ENCODE data around the gene ATAD5. TPM values are rescaled to one million over a fixed set of nuclear protein-coding genes. Genes with fewer than 3 reads are reported as not detected.
"Not testable (repeated sequence)": the region's sequence is repeated elsewhere in the genome, so short reads cannot be mapped to it uniquely, and the experiment has no call there.

ATAD5 gene
- total RNA-seq, 4 donors from 2014 or later: 2.5 to 6.7 (median 3.3) TPM

GRCh38 chr17:30905742-30906100 is 74.0 kb downstream of the ATAD5 start:
- Histone ChIP-seq H3K36me3 (peaks cover 0 to 36% (median 0%) of the 10 kb centered on the region in 3 donors), H3K27me3 (no peaks in the 10 kb centered on the region), H3K4me1 (peaks cover 15 to 28% (median 17%) of the 10 kb centered on the region in 3 donors), H3K9me3 (no peaks in the 10 kb centered on the region), H3K27ac (peak overlapping the region; percentile 90 to 92 (median 91)), H3K4me3 (peak overlapping the region; percentile 59 to 83 (median 77))
- DNase-seq: no peak
- WGBS, 2 donors: 1% methylated on average over 7 to 11 of the region's 11 CpGs
- TF ChIP-seq CTCF (IDR thresholded peaks at IDR 0.05) (no peak), POLR2A (IDR thresholded peaks at IDR 0.05) (no peak)
- intact Hi-C loops (cut with DNase I): no loop called here

- peak in 1 of 6 experiments; percentile 10 for TF ChIP-seq CTCF (IDR thresholded peaks at IDR 0.05)
- TF ChIP-seq POLR2A (IDR thresholded peaks at IDR 0.05): peak in 3 of 4 donors; percentile 30 to 58 (median 39)
- WGBS, 2 donors: 0 to 1% methylated on average over 11 to 27 of the region's 47 CpGs
- peak within 1 kb of the TSS; percentile 59 to 83 (median 77) for H3K4me3 ChIP-seq
- H3K27me3 ChIP-seq: no peaks in the 10 kb centered on the region
- peak within 1 kb of the TSS; percentile 90 to 92 (median 91) for H3K27ac ChIP-seq
- H3K4me1 ChIP-seq: peaks cover 15 to 28% (median 17%) of the 10 kb centered on the region in 3 donors
- DNase-seq: peak; percentile 45
- H3K9me3 ChIP-seq: no peaks in the 10 kb centered on the region
- peaks cover 0 to 30% (median 0%) of the 10 kb centered on the region in 3 donors for H3K36me3 ChIP-seq
- intact Hi-C loops (cut with DNase I): no loop called here
Observed at GRCh38 chr17:30906101-30906911, 74.5 kb downstream of the ATAD5 start, which contains the start of gene TEFM. TEFM (minus strand) TSS chr17:30906238; CDS start chr17:30906198, 40 bp downstream.

GRCh38 chr17:30908717-30909420 is 77.1 kb downstream of the ATAD5 start:
- TF ChIP-seq CTCF (IDR thresholded peaks at IDR 0.05): no peak
- DNase-seq: no peak
- Histone ChIP-seq H3K4me3 (no peak overlapping the region), H3K4me1 (peaks cover 15 to 28% (median 17%) of the 10 kb centered on the region in 3 donors), H3K9me3 (no peaks in the 10 kb centered on the region), H3K36me3 (peaks cover 0 to 5% (median 0%) of the 10 kb centered on the region in 3 donors), H3K27me3 (no peaks in the 10 kb centered on the region), H3K27ac (no peak overlapping the region)
- intact Hi-C loops (cut with DNase I): no loop called here
- 74 to 85% methylated on average over 3 of the region's 3 CpGs for WGBS, 2 donors

- H3K9me3 ChIP-seq; H3K36me3 ChIP-seq; H3K27me3 ChIP-seq; H3K4me3 ChIP-seq; intact Hi-C loops (cut with DNase I); H3K27ac ChIP-seq; DNase-seq: not testable (repeated sequence)
- 92 to 96% methylated on average over 6 to 7 of the region's 7 CpGs for WGBS, 2 donors
- H3K4me1 ChIP-seq: peaks cover 11 to 20% (median 15%) of the 10 kb centered on the region in 3 donors
Observed at GRCh38 chr17:30910151-30910550, 78.4 kb downstream of the ATAD5 start.

GRCh38 chr17:30913955-30914354 is 82.2 kb downstream of the ATAD5 start:
- TF ChIP-seq POLR2A (IDR thresholded peaks at IDR 0.05) (no peak), CTCF (IDR thresholded peaks at IDR 0.05) (no peak)
- intact Hi-C loops (cut with DNase I): no loop called here
- no peak overlapping the region for H3K4me3 ChIP-seq

More at GRCh38 chr17:30913955-30914354, 82.2 kb downstream of the ATAD5 start:
- Histone ChIP-seq H3K36me3 (no peaks in the 10 kb centered on the region), H3K4me1 (no peaks in the 10 kb centered on the region), H3K9me3 (no peaks in the 10 kb centered on the region), H3K27ac (no peak overlapping the region), H3K27me3 (no peaks in the 10 kb centered on the region)
- no peak for DNase-seq
